ENCODE results near the gene MIB1.
"Not testable (repeated sequence)": the region's sequence is repeated elsewhere in the genome, so short reads cannot be mapped to it uniquely, and the experiment has no call there.

The MIB1 gene

GRCh38 chr18:21743166-21743832 lies 2.7 kb downstream of the MIB1 start:
- DNase-seq (ENCODE audit: low read depth in 2 of 2) = no peak

- no peak for DNase-seq (ENCODE audit: low read depth in 2 of 2)
These were observed 4.6 kb downstream of the MIB1 start for GRCh38 chr18:21745231-21745630.

- DNase-seq (ENCODE audit: low read depth in 2 of 2) = no peak
These were observed 6.7 kb downstream of the MIB1 start for GRCh38 chr18:21747268-21747667.

- DNase-seq (ENCODE audit: low read depth in 2 of 2) = no peak
These were observed 7.4 kb downstream of the MIB1 start for GRCh38 chr18:21747764-21748693.

GRCh38 chr18:21757833-21758232 lies 17.2 kb downstream of the MIB1 start:
- DNase-seq (ENCODE audit: low read depth in 2 of 2) = no peak

GRCh38 chr18:21759836-21760235 lies 19.2 kb downstream of the MIB1 start:
- no peak for DNase-seq (ENCODE audit: low read depth in 2 of 2)

GRCh38 chr18:21760321-21760720 lies 19.7 kb downstream of the MIB1 start:
- no peak for DNase-seq (ENCODE audit: low read depth in 2 of 2)

GRCh38 chr18:21761471-21762115 lies 21.0 kb downstream of the MIB1 start:
- DNase-seq (ENCODE audit: low read depth in 2 of 2) = no peak

GRCh38 chr18:21762181-21762772 lies 21.7 kb downstream of the MIB1 start:
- no peak for DNase-seq (ENCODE audit: low read depth in 2 of 2)

- no peak for DNase-seq (ENCODE audit: low read depth in 2 of 2)
These were observed 23.5 kb downstream of the MIB1 start for GRCh38 chr18:21763846-21764646.

- DNase-seq (ENCODE audit: low read depth in 2 of 2) = no peak
These were observed 28.6 kb downstream of the MIB1 start for GRCh38 chr18:21769206-21769605.

- no peak for DNase-seq (ENCODE audit: low read depth in 2 of 2)
These were observed 34.1 kb downstream of the MIB1 start for GRCh38 chr18:21774722-21775121.

GRCh38 chr18:21777814-21778213 lies 37.2 kb downstream of the MIB1 start:
- no peak for DNase-seq (ENCODE audit: low read depth in 2 of 2)

- no peak for DNase-seq (ENCODE audit: low read depth in 2 of 2)
These were observed 45.9 kb downstream of the MIB1 start for GRCh38 chr18:21786526-21786925.

- not testable (repeated sequence) for DNase-seq (ENCODE audit: low read depth in 2 of 2)
These were observed 55.5 kb downstream of the MIB1 start for GRCh38 chr18:21796089-21796488.

GRCh38 chr18:21798126-21798525 lies 57.5 kb downstream of the MIB1 start:
- DNase-seq (ENCODE audit: low read depth in 2 of 2) = no peak

- DNase-seq (ENCODE audit: low read depth in 2 of 2) = no peak
These were observed 59.1 kb downstream of the MIB1 start for GRCh38 chr18:21799721-21800120.

- DNase-seq (ENCODE audit: low read depth in 2 of 2) = no peak
These were observed 62.9 kb downstream of the MIB1 start for GRCh38 chr18:21803495-21803894.

- no peak for DNase-seq (ENCODE audit: low read depth in 2 of 2)
These were observed 65.3 kb downstream of the MIB1 start for GRCh38 chr18:21805771-21806366.

GRCh38 chr18:21808185-21808584 lies 67.6 kb downstream of the MIB1 start:
- no peak for DNase-seq (ENCODE audit: low read depth in 2 of 2)

- DNase-seq (ENCODE audit: low read depth in 2 of 2) = no peak
These were observed 69.1 kb downstream of the MIB1 start for GRCh38 chr18:21809725-21810124.
